Left hindlimb (tissue), 1 donor: ENCODE data around the gene TMEM255B.

Source experiments
- DNase-seq: peaks from one replicate; pipeline ENCODE4 v3.0.0-alpha.2; 2018

The TMEM255B gene

GRCh38 chr13:113852536-113853517 is 93.8 kb downstream of the TMEM255B start:
- DNase-seq = peak; percentile 11

- peak; percentile 34 for DNase-seq
Measured at GRCh38 chr13:113853518-113854237, 94.7 kb downstream of the TMEM255B start.

GRCh38 chr13:113854238-113855011 is 95.4 kb downstream of the TMEM255B start:
- DNase-seq = peak; percentile 54

- peak; percentile 27 for DNase-seq
Measured at GRCh38 chr13:113855012-113855921, 96.2 kb downstream of the TMEM255B start.

- DNase-seq = peak; percentile 5
Measured at GRCh38 chr13:113855931-113856715, 97.1 kb downstream of the TMEM255B start.

GRCh38 chr13:113856716-113857065 is 97.7 kb downstream of the TMEM255B start:
- DNase-seq = peak; percentile 35

GRCh38 chr13:113857531-113858195 is 98.6 kb downstream of the TMEM255B start:
- DNase-seq = peak; percentile 27

- DNase-seq = peak; percentile 4
Measured at GRCh38 chr13:113859311-113860050, 100.5 kb downstream of the TMEM255B start.

- DNase-seq = peak; percentile 26
Measured at GRCh38 chr13:113860051-113860664, 101.1 kb downstream of the TMEM255B start.

GRCh38 chr13:113860665-113861432 is 101.8 kb downstream of the TMEM255B start:
- DNase-seq = peak; percentile 16

- peak; percentile 35 for DNase-seq
Measured at GRCh38 chr13:113861433-113862030, 102.5 kb downstream of the TMEM255B start.

GRCh38 chr13:113862191-113862930 is 103.3 kb downstream of the TMEM255B start:
- DNase-seq = peak; percentile 38

GRCh38 chr13:113862931-113863523 is 104.0 kb downstream of the TMEM255B start:
- peak; percentile 66 for DNase-seq

- DNase-seq = peak; percentile 60
Measured at GRCh38 chr13:113863524-113864272, 104.7 kb downstream of the TMEM255B start, which contains the start of gene GAS6. Gene GAS6 (minus strand): TSS chr13:113864076. CDS start chr13:113863920, 156 bp downstream.

- peak; percentile 29 for DNase-seq
Measured at GRCh38 chr13:113864273-113864890, 105.4 kb downstream of the TMEM255B start.
